Measurements from ENCODE around the gene BPIFB2.

The BPIFB2 gene

DNA sequence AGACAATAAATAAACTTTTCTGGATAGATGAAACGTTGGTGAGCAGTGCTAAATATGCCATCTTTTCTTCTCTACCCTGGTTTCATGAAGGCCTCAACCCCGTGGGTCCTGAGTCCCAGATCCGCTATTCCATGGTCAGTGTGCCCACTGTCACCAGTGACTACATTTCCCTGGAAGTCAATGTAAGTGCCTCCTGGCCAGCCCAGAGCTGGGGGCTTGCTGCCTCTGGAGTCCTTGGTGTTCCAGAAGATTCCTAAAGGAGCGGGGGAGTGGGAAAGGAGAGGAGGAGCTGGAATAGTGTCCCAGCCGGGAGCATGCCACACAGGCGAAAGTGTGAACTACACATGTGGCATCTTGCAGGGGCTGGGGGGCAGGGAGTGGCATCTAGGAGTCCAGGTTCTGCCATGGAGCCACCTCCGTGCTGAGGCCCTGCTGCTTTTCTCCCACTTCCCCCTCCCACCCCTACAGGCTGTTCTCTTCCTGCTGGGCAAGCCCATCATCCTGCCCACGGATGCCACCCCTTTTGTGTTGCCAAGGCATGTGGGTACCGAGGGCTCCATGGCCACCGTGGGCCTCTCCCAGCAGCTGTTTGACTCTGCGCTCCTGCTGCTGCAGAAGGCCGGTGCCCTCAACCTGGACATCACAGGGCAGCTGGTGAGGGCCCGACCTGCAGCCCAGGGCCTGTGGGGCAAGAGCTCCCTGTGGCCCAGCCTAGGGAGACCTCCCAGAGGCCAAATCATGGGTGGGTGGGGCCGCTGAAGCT lies 10.8 kb downstream of the BPIFB2 start:
- DNase-seq (ENCODE audit: low spot score): no peak
- in situ Hi-C loops (cut with MboI; ENCODE audit: low sequenced_read_pairs, unreplicated experiment): no loop called here
- TF ChIP-seq, protein P1, sequence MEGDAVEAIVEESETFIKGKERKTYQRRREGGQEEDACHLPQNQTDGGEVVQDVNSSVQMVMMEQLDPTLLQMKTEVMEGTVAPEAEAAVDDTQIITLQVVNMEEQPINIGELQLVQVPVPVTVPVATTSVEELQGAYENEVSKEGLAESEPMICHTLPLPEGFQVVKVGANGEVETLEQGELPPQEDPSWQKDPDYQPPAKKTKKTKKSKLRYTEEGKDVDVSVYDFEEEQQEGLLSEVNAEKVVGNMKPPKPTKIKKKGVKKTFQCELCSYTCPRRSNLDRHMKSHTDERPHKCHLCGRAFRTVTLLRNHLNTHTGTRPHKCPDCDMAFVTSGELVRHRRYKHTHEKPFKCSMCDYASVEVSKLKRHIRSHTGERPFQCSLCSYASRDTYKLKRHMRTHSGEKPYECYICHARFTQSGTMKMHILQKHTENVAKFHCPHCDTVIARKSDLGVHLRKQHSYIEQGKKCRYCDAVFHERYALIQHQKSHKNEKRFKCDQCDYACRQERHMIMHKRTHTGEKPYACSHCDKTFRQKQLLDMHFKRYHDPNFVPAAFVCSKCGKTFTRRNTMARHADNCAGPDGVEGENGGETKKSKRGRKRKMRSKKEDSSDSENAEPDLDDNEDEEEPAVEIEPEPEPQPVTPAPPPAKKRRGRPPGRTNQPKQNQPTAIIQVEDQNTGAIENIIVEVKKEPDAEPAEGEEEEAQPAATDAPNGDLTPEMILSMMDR (IDR thresholded peaks at IDR 0.05; ENCODE audit: borderline replicate concordance, control extremely low read depth, extremely low read depth, insufficient read depth, missing control alignments): no peak

DNA sequence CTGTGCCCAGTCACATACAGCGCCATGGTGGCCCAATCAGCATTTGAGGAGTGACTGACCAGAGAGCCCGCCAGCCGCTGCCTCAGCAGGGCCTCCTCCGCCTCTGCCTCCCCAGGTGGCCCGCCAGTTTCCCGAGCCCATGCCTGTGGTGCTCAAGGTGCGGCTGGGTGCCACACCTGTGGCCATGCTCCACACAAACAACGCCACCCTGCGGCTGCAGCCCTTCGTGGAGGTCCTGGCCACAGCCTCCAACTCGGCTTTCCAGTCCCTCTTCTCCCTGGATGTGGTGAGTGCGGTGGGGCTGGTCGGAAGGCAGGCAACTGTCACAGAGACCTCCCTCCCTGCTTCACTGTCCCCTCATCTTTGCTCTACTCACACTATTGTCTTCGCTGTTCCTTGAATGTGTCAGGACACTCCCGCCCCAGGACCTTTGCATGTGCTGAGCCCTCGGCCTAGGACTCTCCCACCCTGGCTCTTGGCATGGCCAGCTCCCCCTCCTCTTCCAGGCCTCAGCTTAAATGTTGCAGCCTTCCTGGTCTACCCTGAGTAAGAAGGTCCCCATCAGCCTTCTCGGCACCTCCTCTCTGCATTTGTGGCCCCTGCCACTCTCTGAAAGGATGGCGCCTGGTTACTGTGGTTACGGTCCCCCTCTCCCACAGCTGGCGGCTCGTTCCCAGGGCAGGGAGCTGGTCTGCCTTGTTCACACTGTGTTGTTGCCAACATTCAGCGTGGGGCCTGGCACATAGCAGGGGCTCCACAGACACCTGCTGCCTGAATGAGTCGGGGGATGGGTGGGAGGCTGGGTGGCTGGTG lies 12.2 kb downstream of the BPIFB2 start:
- DNase-seq (ENCODE audit: low spot score): no peak
- in situ Hi-C loops (cut with MboI; ENCODE audit: low sequenced_read_pairs, unreplicated experiment): no loop called here
- TF ChIP-seq, protein P1 (IDR thresholded peaks at IDR 0.05; ENCODE audit: borderline replicate concordance, control extremely low read depth, extremely low read depth, insufficient read depth, missing control alignments): no peak

DNA sequence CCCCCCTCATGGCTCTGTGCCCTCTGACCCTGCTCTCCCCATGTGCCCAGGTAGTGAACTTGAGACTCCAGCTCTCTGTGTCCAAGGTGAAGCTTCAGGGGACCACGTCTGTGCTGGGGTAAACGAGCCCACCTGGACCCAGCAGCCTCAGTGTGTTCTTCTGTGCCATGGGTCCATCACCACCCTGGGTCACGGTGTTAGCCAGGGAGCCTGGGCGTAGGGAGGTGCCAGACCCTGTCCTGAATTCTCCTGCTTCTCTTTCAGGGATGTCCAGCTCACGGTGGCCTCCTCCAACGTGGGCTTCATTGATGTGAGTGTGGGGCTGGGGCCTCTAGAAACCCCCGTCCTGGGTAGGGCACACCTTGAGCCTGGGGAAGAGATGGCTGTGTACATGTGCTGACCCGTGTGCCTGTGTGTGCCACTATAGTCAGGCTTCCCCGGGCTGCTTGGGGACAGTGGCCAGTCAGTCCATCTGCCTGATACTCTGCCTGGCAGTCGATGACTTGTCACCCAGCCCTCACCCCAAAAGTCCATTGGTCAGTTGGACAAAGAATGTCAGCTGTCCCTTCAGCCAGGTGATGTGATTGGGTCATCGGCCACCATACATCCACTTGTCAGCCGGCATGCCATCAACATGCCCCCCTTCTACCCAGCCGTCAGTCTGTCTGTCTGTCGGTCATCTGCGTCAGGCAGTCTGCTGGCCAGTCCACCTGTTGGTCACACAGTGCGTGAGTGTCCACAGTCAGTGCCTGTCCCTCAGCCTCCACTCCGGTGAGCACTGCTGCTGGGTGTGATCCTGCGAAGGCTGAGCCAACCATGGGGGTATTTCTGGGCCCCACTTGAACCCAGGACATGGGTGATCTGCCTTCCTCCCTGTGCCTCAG lies 13.0 kb downstream of the BPIFB2 start:
- no peak for DNase-seq (ENCODE audit: low spot score)
- TF ChIP-seq, protein P1 (IDR thresholded peaks at IDR 0.05; ENCODE audit: borderline replicate concordance, control extremely low read depth, extremely low read depth, insufficient read depth, missing control alignments): no peak
- in situ Hi-C loops (cut with MboI; ENCODE audit: low sequenced_read_pairs, unreplicated experiment): no loop called here

DNA sequence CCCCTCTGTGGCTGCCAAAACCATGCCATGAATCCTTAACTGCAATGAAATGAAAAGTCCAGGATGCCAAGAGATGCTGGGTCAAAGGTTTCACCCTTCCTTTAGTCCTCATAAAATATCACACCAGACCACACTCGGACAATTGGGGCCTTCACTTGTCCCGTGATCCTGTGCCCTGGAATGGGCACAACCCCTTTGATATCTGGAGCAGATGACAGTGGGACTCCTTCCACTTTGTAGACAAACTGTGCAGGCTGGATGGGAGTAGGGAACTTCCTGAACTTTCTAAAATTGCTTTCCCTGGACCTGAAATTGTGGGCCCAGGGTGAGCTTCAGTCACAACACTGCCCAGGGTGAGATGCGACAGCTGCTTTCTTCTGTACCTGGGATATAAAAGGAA lies 14.4 kb downstream of the BPIFB2 start:
- DNase-seq (ENCODE audit: low spot score): no peak
- in situ Hi-C loops (cut with MboI; ENCODE audit: low sequenced_read_pairs, unreplicated experiment): no loop called here
- TF ChIP-seq, protein P1 (IDR thresholded peaks at IDR 0.05; ENCODE audit: borderline replicate concordance, control extremely low read depth, extremely low read depth, insufficient read depth, missing control alignments): no peak

DNA sequence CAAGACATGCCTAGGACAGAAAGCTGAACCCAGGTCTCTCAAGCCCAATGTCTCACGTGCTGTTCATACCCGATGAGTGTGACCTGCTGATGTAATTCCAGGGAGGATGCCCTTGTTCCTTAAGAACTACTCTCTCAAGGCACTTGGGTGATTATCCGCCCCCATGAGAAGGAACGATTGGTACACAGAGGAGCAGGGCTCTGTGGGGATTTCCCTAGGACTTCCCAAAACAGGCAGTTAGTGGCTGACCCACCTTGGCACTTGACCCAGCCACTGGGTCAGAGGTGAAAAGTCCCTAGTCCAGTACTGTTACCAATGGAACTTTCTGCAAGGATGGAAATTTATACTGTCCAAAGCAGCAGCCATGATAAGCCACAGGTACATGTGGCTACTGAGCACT lies 14.8 kb downstream of the BPIFB2 start:
- TF ChIP-seq, protein P1 (IDR thresholded peaks at IDR 0.05; ENCODE audit: borderline replicate concordance, control extremely low read depth, extremely low read depth, insufficient read depth, missing control alignments): no peak
- in situ Hi-C loops (cut with MboI; ENCODE audit: low sequenced_read_pairs, unreplicated experiment): no loop called here
- no peak for DNase-seq (ENCODE audit: low spot score)

All from GM13976 (cell line).